Measurements from ENCODE around the gene TNRC6B. TPM values are rescaled to one million over a fixed set of nuclear protein-coding genes. Genes with fewer than 3 reads are reported as not detected.

The TNRC6B gene
- total and polyA plus RNA-seq, 2 of the 13 experiments (the other 11 are each of a cell fraction or from before 2014, with no cell fraction given): 8.9 to 13.2 TPM

- no peaks in the 10 kb centered on the region for H3K9me3 ChIP-seq (ENCODE audit: low read length)
- no peak for FAIRE-seq
- no peak overlapping the region for H3K9ac ChIP-seq (ENCODE audit: insufficient read depth, low read depth, low read length)
- H3K27ac ChIP-seq (ENCODE audit: extremely low read length, insufficient read depth, low read length): no peak overlapping the region
- no peak for DNase-seq (ENCODE audit: low spot score)
- WGBS (ENCODE audit: low lambda C conversion rate): 92% methylated on average over 4 of the region's 4 CpGs
- no peak overlapping the region for H2AFZ ChIP-seq (ENCODE audit: low read length)
- H3K4me2 ChIP-seq (ENCODE audit: low read depth, low read length): no peak overlapping the region
- no TSS peak for BruUV-seq (replicated peaks)
- in situ Hi-C loops (cut with HindIII; ENCODE audit: extremely low pct_ligation_motif_present, low pct_unique_long_range_greater_than_20kb) (no loop called here), intact Hi-C loops (cut with micrococcal nuclease; ENCODE audit: unreplicated experiment) (no loop called here)
- H3K36me3 ChIP-seq (replicated peaks in 1 of 2; ENCODE audit: control insufficient read depth in 1 of 2, insufficient read depth in 2 of 2, low read length in 2 of 2): no peaks in the 10 kb centered on the region
- H3K4me3 ChIP-seq (replicated peaks in 1 of 3; ENCODE audit: insufficient read depth in 1 of 3, low read depth in 2 of 3, low read length in 3 of 3): no peak overlapping the region
- no peak for ATAC-seq
- ChIA-PET CTCF (ENCODE audit: low intra/inter-chr PET ratio, low total read pairs) (no interaction called here), POLR2A (no interaction called here)
- no peaks in the 10 kb centered on the region for H3K79me2 ChIP-seq (ENCODE audit: insufficient read depth, low read length)
- TF ChIP-seq ZNF567 (CRISPR knock-in tag; IDR thresholded peaks at IDR 0.05; ENCODE audit: borderline replicate concordance): no peak
- TF ChIP-seq FOXK2 (IDR thresholded peaks at IDR 0.05): no peak
- no peak for TF ChIP-seq MTERF4 (CRISPR knock-in tag; IDR thresholded peaks at IDR 0.05)
- TF ChIP-seq MTA3 (CRISPR knock-in tag; IDR thresholded peaks at IDR 0.05): no peak
- TF ChIP-seq ZNF879 (CRISPR knock-in tag; IDR thresholded peaks at IDR 0.05): no peak
- TF ChIP-seq ZNF766 (CRISPR knock-in tag; IDR thresholded peaks at IDR 0.05; ENCODE audit: borderline replicate concordance): no peak
- no peak for TF ChIP-seq ZNF205 (CRISPR knock-in tag; IDR thresholded peaks at IDR 0.05)
- peaks cover 22% of the 10 kb centered on the region for H4K20me1 ChIP-seq (ENCODE audit: insufficient read depth, low read length)
- peaks cover 18% of the 10 kb centered on the region for H3K4me1 ChIP-seq (ENCODE audit: insufficient read depth, low read length)
- H3K27me3 ChIP-seq (ENCODE audit: control insufficient read depth in 1 of 2, insufficient read depth in 2 of 2, low read length in 2 of 2): no peaks in the 10 kb centered on the region; a peak in 1 of 5 replicates
These were observed 24.5 kb upstream of the TNRC6B start for GRCh38 chr22:40153192-40153591.

- ATAC-seq (no peak), DNase-seq (ENCODE audit: low spot score) (no peak), FAIRE-seq (no peak)
- no peaks in the 10 kb centered on the region for H3K36me3 ChIP-seq (replicated peaks in 1 of 2; ENCODE audit: control insufficient read depth in 1 of 2, insufficient read depth in 2 of 2, low read length in 2 of 2)
- no peak for TF ChIP-seq ZNF766 (CRISPR knock-in tag; IDR thresholded peaks at IDR 0.05; ENCODE audit: borderline replicate concordance)
- no peak for TF ChIP-seq XRCC5 (optimal IDR thresholded peaks at IDR 0.05; ENCODE audit: low read length)
- TF ChIP-seq ZNF501 (CRISPR knock-in tag; IDR thresholded peaks at IDR 0.05): no peak
- H3K4me1 ChIP-seq (ENCODE audit: insufficient read depth, low read length): peaks cover 18% of the 10 kb centered on the region
- 94% methylated on average over 4 of the region's 4 CpGs for WGBS (ENCODE audit: low lambda C conversion rate)
- ChIA-PET CTCF (ENCODE audit: low intra/inter-chr PET ratio, low total read pairs) (no interaction called here), POLR2A (no interaction called here)
- no peak overlapping the region for H3K4me2 ChIP-seq (ENCODE audit: low read depth, low read length)
- no peak overlapping the region for H3K9ac ChIP-seq (ENCODE audit: insufficient read depth, low read depth, low read length)
- H4K20me1 ChIP-seq (ENCODE audit: insufficient read depth, low read length): peaks cover 22% of the 10 kb centered on the region
- no peaks in the 10 kb centered on the region for H3K79me2 ChIP-seq (ENCODE audit: insufficient read depth, low read length)
- no peaks in the 10 kb centered on the region for H3K9me3 ChIP-seq (ENCODE audit: low read length)
- intact Hi-C loops (cut with micrococcal nuclease; ENCODE audit: unreplicated experiment): no loop called here
- H3K4me3 ChIP-seq (replicated peaks in 1 of 3; ENCODE audit: insufficient read depth in 1 of 3, low read depth in 2 of 3, low read length in 3 of 3): no peak overlapping the region
- in situ Hi-C loops (cut with HindIII; ENCODE audit: extremely low pct_ligation_motif_present, low pct_unique_long_range_greater_than_20kb): no loop called here
- H3K27ac ChIP-seq (ENCODE audit: extremely low read length, insufficient read depth, low read length): no peak overlapping the region
- no peak overlapping the region for H2AFZ ChIP-seq (ENCODE audit: low read length)
- BruUV-seq (replicated peaks): no TSS peak
- H3K27me3 ChIP-seq (ENCODE audit: control insufficient read depth in 1 of 2, insufficient read depth in 2 of 2, low read length in 2 of 2): no peaks in the 10 kb centered on the region; a peak in 1 of 5 replicates
These were observed 24.0 kb upstream of the TNRC6B start for GRCh38 chr22:40153705-40154104.
